GM12878 (cell line): Measurements from ENCODE around the gene ANOS1. TPM values are rescaled to one million over a fixed set of nuclear protein-coding genes. Genes with fewer than 3 reads are reported as not detected.

Source experiments
- ATAC-seq: fragments of 200-7000 bp; cut with Tn5 transposase; 3 replicates; pipeline ENCODE4 v1.9.1; 2020; ENCODE audit warnings: mild to moderate bottlenecking, moderate library complexity
- BruUV-seq: library from RNA; stranded (reverse); fragments of 400-500 nt; replicated peaks from 2 replicates; lab custom pipeline; 2021; lab: Mats Ljungman, UMichigan
- CTCF ChIA-PET: fragments of 300-600 bp; sonication (Branson Sonifier 250); formaldehyde crosslinking; extraction: SDS; loops from one replicate; lab custom pipeline; 2021; ENCODE audit warnings: inconsistent platforms; lab: Yijun Ruan, JAX
- POLR2A ChIA-PET: fragments of 350-600 bp; formaldehyde crosslinking; extraction: SDS; loops from one replicate; lab custom pipeline; 2021; ENCODE audit warnings: inconsistent platforms; lab: Charles Lee
- RAD21 ChIA-PET: fragments of 300-600 bp; sonication (Branson Sonifier 250); formaldehyde crosslinking; loops from one replicate; lab custom pipeline; 2023; ENCODE audit warnings: antibody characterized with exemption; ENCODE audit not compliant: unreplicated experiment; lab: Charles Lee
- SMC1A ChIA-PET: fragments of 300-600 bp; sonication (Branson Sonifier 250); formaldehyde crosslinking; loops from one replicate; lab custom pipeline; 2023; ENCODE audit not compliant: unreplicated experiment, uncharacterized antibody; lab: Charles Lee
- DNase-seq: peaks from one replicate; pipeline ENCODE4 v3.0.0-alpha.2; 2011; ENCODE audit warnings: low read depth, low spot score
- FAIRE-seq: peaks from 3 replicates; lab custom pipeline; 2011; peaks lifted over from hg19 to GRCh38; lab: Jason Lieb, UNC
- H2AFZ ChIP-seq: 2 replicates; pipeline ENCODE4 v1.6.0; 2011; ENCODE audit warnings: low read depth, low read length, control low read depth; ENCODE audit not compliant: control insufficient read depth
- H3K27ac ChIP-seq: 2 replicates; pipeline ENCODE4 v1.5.1; 2011; ENCODE audit warnings: control low read depth; ENCODE audit not compliant: control insufficient read depth, insufficient read depth
- H3K27me3 ChIP-seq, 2 experiments: replicated peaks in 1 of 2; 2 replicates each; pipeline versions ENCODE4 v1.6.0 to v1.6.1; 2011; ENCODE audit warnings: low read length in 1 of 2; ENCODE audit not compliant: control insufficient read depth in 2 of 2, insufficient read depth in 2 of 2
- H3K36me3 ChIP-seq, 2 experiments: 2 replicates each; pipeline ENCODE4 v1.5.1; 2011; ENCODE audit warnings: low read length in 1 of 2; ENCODE audit not compliant: control insufficient read depth in 2 of 2, insufficient read depth in 2 of 2
- H3K4me1 ChIP-seq: 2 replicates; pipeline ENCODE4 v1.6.1; 2011; ENCODE audit warnings: mild to moderate bottlenecking, low read length, moderate library complexity, mixed read lengths; ENCODE audit not compliant: control insufficient read depth, insufficient read depth
- H3K4me2 ChIP-seq: 2 replicates; pipeline ENCODE4 v1.6.0; 2011; ENCODE audit warnings: control low read depth; ENCODE audit not compliant: control insufficient read depth, insufficient read depth
- H3K4me3 ChIP-seq: fragments of 200-600 bp; sonication (generic); 2 replicates; pipeline ENCODE4 v1.5.1; 2016
- H3K79me2 ChIP-seq: 2 replicates; pipeline ENCODE4 v1.6.0; 2011; ENCODE audit warnings: low read length; ENCODE audit not compliant: control insufficient read depth, insufficient read depth
- H3K9ac ChIP-seq: 2 replicates; pipeline ENCODE4 v1.8.0; 2011; ENCODE audit warnings: low read length, control low read depth, mixed read lengths; ENCODE audit not compliant: control insufficient read depth, insufficient read depth
- H3K9me3 ChIP-seq: replicated peaks from 3 replicates; pipeline ENCODE4 v1.5.1; 2011; ENCODE audit warnings: mild to moderate bottlenecking, low read length; ENCODE audit not compliant: control insufficient read depth, insufficient read depth
- H4K20me1 ChIP-seq: 2 replicates; pipeline ENCODE4 v1.6.0; 2011; ENCODE audit not compliant: control insufficient read depth, insufficient read depth
- EGR1 ChIP-seq, 2 experiments: IDR thresholded peaks; 1 replicate in 1 of 2; 2 replicates in 1 of 2; pipeline ENCODE4 v1.6.1; 2011 to 2012; ENCODE audit warnings: low read depth in 2 of 2, low read length in 2 of 2, borderline replicate concordance in 1 of 2, mild to moderate bottlenecking in 1 of 2, moderate library complexity in 1 of 2
- ESRRA ChIP-seq: IDR thresholded peaks from 2 replicates; pipeline ENCODE4 v1.6.1; 2012; ENCODE audit warnings: mild to moderate bottlenecking, low read length, improper control_type of control experiment
- EZH2 ChIP-seq: IDR thresholded peaks from 2 replicates; pipeline ENCODE4 v1.6.1; 2012; ENCODE audit warnings: low read depth, mild to moderate bottlenecking, control low read depth, inconsistent platforms, low read length, borderline replicate concordance; ENCODE audit not compliant: control insufficient read depth
- FOS ChIP-seq: IDR thresholded peaks from 3 replicates; pipeline ENCODE4 v1.6.1; 2011; ENCODE audit warnings: borderline replicate concordance; ENCODE audit not compliant: insufficient read length; ENCODE audit errors: extremely low read depth
- IRF4 ChIP-seq: IDR thresholded peaks from 2 replicates; pipeline ENCODE4 v1.6.1; 2011; ENCODE audit warnings: low read depth, low read length
- KDM1A ChIP-seq: fragments of 200-600 bp; sonication (generic); IDR thresholded peaks from 2 replicates; pipeline ENCODE4 v1.6.1; 2016; ENCODE audit warnings: borderline replicate concordance
- MXI1 ChIP-seq: fragments of 150-350 bp; IDR thresholded peaks from 2 replicates; pipeline ENCODE4 v1.6.1; 2011; ENCODE audit warnings: low read depth, mild to moderate bottlenecking, inconsistent platforms, low read length, improper control_type of control experiment
- SRF ChIP-seq, 2 experiments: IDR thresholded peaks; 2 replicates each; pipeline ENCODE4 v1.6.1; 2011; ENCODE audit warnings: low read depth in 2 of 2, low read length in 2 of 2, mild to moderate bottlenecking in 1 of 2, moderate library complexity in 1 of 2
- SUZ12 ChIP-seq: fragments of 200-600 bp; sonication (generic); IDR thresholded peaks from one replicate; pipeline ENCODE4 v1.6.1; 2018; ENCODE audit warnings: antibody characterized with exemption, mild to moderate bottlenecking; ENCODE audit not compliant: unreplicated experiment
- ZBED1 ChIP-seq: IDR thresholded peaks from 2 replicates; pipeline ENCODE4 v1.6.1; 2016; ENCODE audit warnings: borderline replicate concordance
- ZNF24 ChIP-seq: fragments of 450-650 bp; IDR thresholded peaks from 2 replicates; pipeline ENCODE4 v1.6.1; 2017; ENCODE audit warnings: antibody characterized with exemption, mild to moderate bottlenecking
- ZNF384 ChIP-seq: IDR thresholded peaks from 2 replicates; pipeline ENCODE4 v1.6.1; 2012; ENCODE audit warnings: low read depth, mild to moderate bottlenecking, low read length, improper control_type of control experiment, borderline replicate concordance
- WGBS: methylation state at CpG from one replicate; pipeline ENCODE4 v1.1.6; 2016; ENCODE audit warnings: low lambda C conversion rate; ENCODE audit not compliant: insufficient replicate concordance, insufficient coverage; ENCODE audit errors: missing lambda C conversion rate; 5-methylcytosine and 5-hydroxymethylcytosine counted together
- in situ Hi-C: fragments of 300-500 bp; cut with MboI; formaldehyde crosslinking; loops from 9 replicates; pipeline ENCODE4 v1.14.3; 2018; ENCODE audit warnings: mixed read lengths
- intact Hi-C: fragments of 100-400 bp; cut with micrococcal nuclease; formaldehyde crosslinking; loops from one replicate; pipeline ENCODE4 v1.14.2; 2022; ENCODE audit not compliant: unreplicated experiment
- polyA plus RNA-seq, 11 experiments: library from polyadenylated mRNA; depleted of rRNA in 4 of 11; unstranded in 6 of 11; stranded (reverse) in 5 of 11; fragments of >200 nt; fragmentation: Nextera tagmentation in 4 of 11; fragmentation: Illumina TruSeq in 1 of 11; extraction: Ambion mirVana in 4 of 11; extraction: Trizol in 1 of 11; gene quantifications; 1 replicate in 1 of 11; 2 replicates in 10 of 11; pipeline versions ENCODE4 v1.2.1 to v1.2.3, GENCODE V29; 2011 to 2016; ENCODE audit warnings: inconsistent platforms in 2 of 11, missing spikeins in 2 of 11, low read depth in 1 of 11
- total RNA-seq, 4 experiments: library from RNA; depleted of rRNA in 3 of 4; stranded (reverse); fragments of >200 nt in 3 of 4; fragmentation: Illumina TruSeq in 1 of 4; extraction: Trizol in 1 of 4; gene quantifications; 2 replicates each; pipeline versions ENCODE4 v1.2.1 to v1.2.3, GENCODE V29; 2013 to 2021

The ANOS1 gene
- total and polyA plus RNA-seq, 10 of the 15 experiments (the other 5 are each of a cell fraction or from before 2014, with no cell fraction given), result under 0.01 to 4.0 (median 0.03) TPM; not detected in 3

DNA sequence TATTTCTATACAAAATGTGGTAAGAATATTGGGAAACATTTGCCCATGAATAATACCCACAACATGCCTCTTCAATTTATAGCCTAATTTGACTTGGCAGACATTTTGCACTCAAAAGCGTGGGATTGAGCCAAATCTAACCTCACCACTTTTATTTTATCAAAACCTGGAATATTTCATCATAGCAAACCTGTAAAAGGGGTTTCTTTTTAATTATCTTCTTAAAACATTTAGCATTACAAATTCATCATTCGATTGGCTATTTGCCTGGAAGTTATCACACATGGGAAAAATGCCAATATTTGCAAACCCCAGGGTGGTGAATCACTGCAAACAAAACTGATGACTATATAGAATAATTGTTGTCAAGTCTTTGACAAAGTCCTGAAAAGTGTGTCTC, 211.1 kb downstream of the ANOS1 start:
- ChIA-PET RAD21 (no interaction called here), CTCF (no interaction called here), SMC1A (no interaction called here), POLR2A (no interaction called here)
- FAIRE-seq, result no peak
- no peak for ATAC-seq
- Histone ChIP-seq H3K4me2 (no peak overlapping the region), H2AFZ (no peak overlapping the region), H3K4me3 (no peak overlapping the region), H3K79me2 (no peaks in the 10 kb centered on the region), H4K20me1 (no peaks in the 10 kb centered on the region), H3K27me3 (no peaks in the 10 kb centered on the region), H3K9me3 (no peaks in the 10 kb centered on the region), H3K9ac (no peak overlapping the region), H3K36me3 (no peaks in the 10 kb centered on the region), H3K4me1 (no peaks in the 10 kb centered on the region), H3K27ac (no peak overlapping the region)
- DNase-seq, result no peak
- TF ChIP-seq EGR1 (IDR thresholded peaks at IDR 0.05; ENCODE audit: borderline replicate concordance in 1 of 2, low read depth in 2 of 2, low read length in 2 of 2) (no peak), KDM1A (no peak), SRF (IDR thresholded peaks at IDR 0.05; ENCODE audit: low read depth in 2 of 2, low read length in 2 of 2) (no peak)
- in situ Hi-C loops, result no loop called here
- 0% methylated on average over 2 of the region's 2 CpGs for WGBS
- intact Hi-C loops, result no loop called here
- BruUV-seq, result no TSS peak

DNA sequence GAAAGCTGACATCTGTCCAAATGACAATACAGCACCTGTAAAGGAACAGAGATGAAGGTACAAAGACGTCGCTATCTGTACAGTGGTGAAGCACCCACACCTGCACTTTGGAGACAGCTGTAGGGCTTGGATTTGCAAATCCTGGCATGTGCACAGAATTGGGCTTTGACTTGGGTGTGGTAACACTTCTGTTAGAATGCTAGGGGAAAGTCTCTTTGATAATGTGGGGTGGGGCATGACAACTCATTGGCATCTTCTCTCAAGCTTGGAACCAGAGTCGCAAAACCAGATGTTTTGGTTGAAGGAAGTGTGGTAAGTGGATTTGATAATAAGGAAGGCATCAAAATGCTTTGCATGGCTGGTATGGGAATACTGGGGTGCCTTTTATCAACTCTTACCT, 211.8 kb downstream of the ANOS1 start:
- FAIRE-seq (no peak), ATAC-seq (no peak), DNase-seq (no peak)
- Histone ChIP-seq H4K20me1 (no peaks in the 10 kb centered on the region), H3K79me2 (no peaks in the 10 kb centered on the region), H3K27me3 (no peaks in the 10 kb centered on the region), H3K27ac (no peak overlapping the region), H3K4me1 (no peaks in the 10 kb centered on the region), H3K9me3 (no peaks in the 10 kb centered on the region), H3K36me3 (no peaks in the 10 kb centered on the region), H3K9ac (no peak overlapping the region), H3K4me2 (no peak overlapping the region), H3K4me3 (no peak overlapping the region), H2AFZ (no peak overlapping the region)
- BruUV-seq, result no TSS peak
- in situ Hi-C loops, result no loop called here
- ChIA-PET RAD21 (no interaction called here), SMC1A (no interaction called here), POLR2A (no interaction called here), CTCF (no interaction called here)
- TF ChIP-seq ZNF384 (no peak), SUZ12 (no peak), MXI1 (no peak), ZNF24 (no peak), EZH2 (no peak), ZBED1 (no peak), IRF4 (no peak), ESRRA (no peak), EGR1 (IDR thresholded peaks at IDR 0.05; ENCODE audit: borderline replicate concordance in 1 of 2, low read depth in 2 of 2, low read length in 2 of 2) (no peak), FOS (no peak)
- intact Hi-C loops, result no loop called here
- 27% methylated on average over 3 of the region's 3 CpGs for WGBS
